ENCODE results near the gene NAA10.

- TF ChIP-seq CTCF (CRISPR knock-in tag; IDR thresholded peaks at IDR 0.05) (no peak), ZNF24 (IDR thresholded peaks at IDR 0.05) (no peak), ZBTB40 (IDR thresholded peaks at IDR 0.05) (no peak), ZBTB40 (CRISPR knock-in tag; IDR thresholded peaks at IDR 0.05) (no peak), POLR2A (IDR thresholded peaks at IDR 0.05; ENCODE audit: insufficient read depth in 1 of 2, low read depth in 2 of 2, low read length in 2 of 2) (no peak), KLF9 (CRISPR knock-in tag; IDR thresholded peaks at IDR 0.05; ENCODE audit: low read depth) (no peak), RFX5 (IDR thresholded peaks at IDR 0.05; ENCODE audit: low read depth, low read length) (no peak), ATF7-NPFF (CRISPR knock-in tag; IDR thresholded peaks at IDR 0.05; ENCODE audit: low read depth) (no peak), ZNF326 (CRISPR knock-in tag; IDR thresholded peaks at IDR 0.05; ENCODE audit: borderline replicate concordance) (no peak), ZNF557 (CRISPR knock-in tag; IDR thresholded peaks at IDR 0.05) (no peak), CEBPB (IDR thresholded peaks at IDR 0.05; ENCODE audit: borderline replicate concordance, low read depth, low read length) (no peak), ATF1 (CRISPR knock-in tag; IDR thresholded peaks at IDR 0.05) (no peak), ZBTB20 (CRISPR knock-in tag; IDR thresholded peaks at IDR 0.05; ENCODE audit: borderline replicate concordance, low read depth) (no peak)
Observed at GRCh38 chrX:153901753-153902140, 33.1 kb downstream of the NAA10 start.
